GM20431 (cell line): ENCODE results near the gene UTY.

Experiments used
- in situ Hi-C: fragments of 300-500 bp; cut with MseI, MboI; formaldehyde crosslinking; loops from one replicate; pipeline ENCODE4 v1.15.0; 2020; ENCODE audit warnings: low sequenced_read_pairs; ENCODE audit not compliant: unreplicated experiment

Gene UTY

DNA sequence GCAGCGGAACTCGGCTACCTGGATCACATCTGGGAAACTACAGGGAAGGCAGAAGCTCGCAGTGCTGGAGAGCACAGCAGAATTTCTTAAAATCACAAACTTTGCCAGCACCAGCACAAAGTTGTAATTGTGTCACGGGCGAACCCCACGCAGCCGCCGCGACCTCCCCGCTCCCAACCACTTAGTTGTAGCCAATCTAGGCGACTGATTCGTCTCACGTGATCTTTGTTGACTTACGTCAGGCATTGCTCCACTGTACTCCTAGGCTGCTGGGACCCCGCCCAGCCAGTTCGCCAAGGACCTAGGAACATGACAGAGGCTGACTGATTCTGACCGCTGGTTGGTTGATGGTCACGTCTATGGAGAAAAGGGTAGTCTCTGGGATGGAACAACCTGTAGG is at the start of gene UTY:
UTY (minus strand) TSS at position 206 of the 400 bp plus-strand sequence. CDS start 368 bp downstream, outside the sequence.
- in situ Hi-C loops = no loop called here

DNA sequence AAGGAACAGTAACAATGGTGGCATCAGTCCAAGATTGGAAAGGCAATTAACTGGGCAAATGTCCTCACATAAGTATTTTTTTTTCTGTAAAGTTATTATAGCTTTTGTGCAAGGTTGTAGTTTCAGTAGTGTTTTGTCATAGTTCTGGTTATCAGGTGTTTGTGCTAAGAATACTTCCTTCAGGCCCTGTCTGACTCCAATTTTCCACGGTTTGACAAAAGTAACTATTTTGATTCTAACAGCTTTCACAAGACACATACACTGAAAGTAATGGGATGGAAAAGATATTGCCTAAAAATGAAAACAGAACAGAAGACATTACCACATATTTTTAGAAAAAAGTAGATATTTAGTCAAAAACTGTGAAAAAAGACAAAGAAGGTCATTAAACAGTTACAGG is 40.6 kb upstream of the UTY start:
- in situ Hi-C loops = no loop called here

DNA sequence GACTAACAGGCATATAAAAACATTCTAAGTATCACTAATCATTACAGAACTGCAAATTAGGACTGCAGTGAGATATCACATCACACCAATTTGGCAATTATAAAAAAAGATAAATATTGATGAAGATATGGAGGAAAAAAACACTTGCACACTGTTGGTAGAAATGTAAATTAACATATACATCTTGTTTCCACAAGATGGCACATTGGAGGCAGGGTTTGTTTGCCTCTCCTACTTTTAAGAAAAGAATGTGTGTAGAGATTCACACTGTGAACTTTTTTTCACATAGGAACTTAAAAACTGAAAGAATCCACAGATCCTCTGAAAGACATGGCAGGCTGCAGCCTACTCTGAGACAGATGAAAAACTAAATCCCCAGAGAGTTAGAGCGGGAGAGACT is 21.4 kb upstream of the UTY start:
- in situ Hi-C loops = no loop called here

- in situ Hi-C loops = no loop called here
These were observed 13.9 kb upstream of the UTY start for GRCh38 chrY:13493737-13494136.

DNA sequence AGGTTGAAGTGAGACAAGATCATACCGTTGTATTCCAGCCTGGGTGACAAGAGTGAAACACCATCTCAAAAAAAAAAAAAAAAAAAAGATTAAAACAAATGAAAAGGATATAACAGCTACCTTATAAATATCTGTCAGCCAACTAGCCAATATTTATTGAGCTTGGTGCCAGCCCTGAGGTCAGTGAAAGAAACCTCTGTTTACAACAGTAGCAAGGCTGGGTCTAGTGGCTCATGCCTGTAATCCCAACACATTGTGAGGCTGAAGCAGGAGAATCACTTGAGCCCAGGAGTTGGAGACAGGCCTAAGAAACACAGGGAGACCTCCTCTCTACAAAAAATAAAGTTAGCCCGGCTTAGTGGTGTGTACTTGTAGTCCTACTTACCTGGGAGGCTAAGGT is 12.6 kb upstream of the UTY start:
- in situ Hi-C loops = no loop called here

- in situ Hi-C loops = no loop called here
These were observed 8.9 kb upstream of the UTY start for GRCh38 chrY:13488738-13489137.

DNA sequence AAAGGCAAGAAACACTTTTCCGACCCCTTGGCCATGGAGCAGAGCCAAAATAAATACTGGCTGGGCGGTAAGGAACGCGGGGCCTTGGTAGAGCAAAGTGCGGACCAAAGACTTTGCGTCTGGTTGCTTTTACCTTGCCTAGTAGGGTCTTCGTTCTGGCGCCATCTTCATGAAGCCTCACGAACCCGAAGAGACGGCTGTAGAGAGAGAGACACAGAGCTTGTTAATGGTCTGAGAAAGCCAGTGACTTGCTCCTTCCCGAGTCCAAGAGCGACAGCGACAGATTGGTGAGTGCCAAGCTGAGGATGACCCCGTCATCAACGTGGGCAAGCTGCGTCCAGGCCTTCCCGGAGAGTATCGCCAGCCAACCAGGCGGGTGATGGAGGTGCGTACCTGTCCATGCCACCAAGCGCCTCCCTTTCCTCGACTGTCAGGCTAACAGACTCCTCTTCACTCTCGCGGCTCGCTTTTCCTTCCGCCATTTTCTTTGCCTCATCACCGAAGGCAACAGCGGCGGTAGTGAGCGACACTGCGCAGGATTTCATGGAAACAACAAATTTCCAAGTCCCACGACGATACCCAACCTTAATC is 617 bp downstream of the UTY start:
- in situ Hi-C loops = no loop called here

GRCh38 chrY:13478126-13478785 is 1.6 kb downstream of the UTY start:
- in situ Hi-C loops = no loop called here

DNA sequence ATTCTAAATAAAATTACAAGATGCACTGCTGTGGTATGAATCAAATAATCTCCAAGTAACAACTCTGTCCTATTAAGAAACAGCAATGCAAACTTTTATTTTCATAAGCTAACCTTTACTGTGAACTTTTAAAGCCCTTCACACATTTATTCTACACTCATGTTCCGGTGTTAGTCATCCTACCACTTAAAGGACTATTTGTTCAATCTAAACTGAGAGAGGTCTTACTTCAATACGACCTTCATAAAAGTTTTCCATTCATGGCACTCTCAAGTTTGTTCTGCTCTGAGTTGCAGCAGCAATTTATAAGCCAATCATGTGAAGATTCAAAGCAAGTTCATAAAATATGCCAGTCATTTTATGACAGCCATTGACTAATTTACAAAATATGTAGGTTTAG is 4.8 kb downstream of the UTY start:
- in situ Hi-C loops = loop anchor here (25.0 kb wide), 1 partner anchor 237 kb away; the partner anchor contains the start of gene TMSB4Y

DNA sequence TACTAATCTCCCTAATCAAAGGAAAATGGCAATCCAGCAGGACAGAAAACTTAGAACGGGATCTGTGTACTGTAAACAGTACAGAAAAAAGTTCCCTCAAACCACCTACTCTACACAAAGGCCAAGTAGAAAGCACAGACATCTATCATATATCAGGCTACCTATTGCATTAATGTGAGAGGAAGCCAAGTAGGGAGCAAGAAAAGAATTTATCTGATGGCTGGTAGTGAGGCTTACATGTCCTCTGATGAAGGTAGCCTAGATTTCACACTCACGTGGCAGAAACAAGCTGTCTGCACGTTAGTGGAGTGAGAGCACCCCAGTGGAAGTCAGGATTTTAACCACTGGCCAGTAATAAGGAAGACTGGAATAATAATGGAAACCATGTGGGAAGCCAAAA is 28.3 kb downstream of the UTY start:
- in situ Hi-C loops = loop anchor here (25.0 kb wide), 1 partner anchor 261 kb away; the partner anchor contains the start of gene TMSB4Y

DNA sequence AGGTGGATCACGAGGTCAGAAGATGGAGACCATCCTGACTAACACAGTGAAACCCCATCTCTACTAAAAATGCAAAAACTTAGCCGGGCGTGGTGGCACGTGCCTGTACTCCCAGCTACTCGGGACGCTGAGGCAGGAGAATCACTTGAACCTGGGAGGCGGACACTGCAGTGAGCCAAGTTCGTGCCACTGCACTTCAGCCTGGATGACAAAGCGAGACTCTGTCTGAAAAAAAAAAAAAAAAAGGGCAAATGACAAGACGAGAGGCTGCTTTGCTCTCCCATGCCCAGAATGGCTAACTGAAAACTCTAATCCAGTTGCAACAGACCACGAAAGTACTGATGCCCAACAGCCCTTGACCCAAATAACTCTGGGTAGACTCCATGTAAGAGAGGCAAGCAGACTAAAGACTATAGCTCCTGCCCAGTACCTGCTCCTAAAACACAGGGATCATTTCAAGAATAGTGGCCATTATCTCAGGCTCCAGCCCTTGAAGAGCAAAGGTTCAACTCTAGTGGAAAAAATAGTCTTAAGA is 29.2 kb downstream of the UTY start:
- in situ Hi-C loops = loop anchor here (25.0 kb wide), 1 partner anchor 262 kb away; the partner anchor contains the start of gene TMSB4Y

GRCh38 chrY:13445566-13445965 is 34.3 kb downstream of the UTY start:
- in situ Hi-C loops = no loop called here

- in situ Hi-C loops = no loop called here
These were observed 36.7 kb downstream of the UTY start for GRCh38 chrY:13443146-13443545.

- in situ Hi-C loops = no loop called here
These were observed 39.0 kb downstream of the UTY start for GRCh38 chrY:13440811-13441210.

- in situ Hi-C loops = no loop called here
These were observed 43.6 kb downstream of the UTY start for GRCh38 chrY:13435968-13436937.

DNA sequence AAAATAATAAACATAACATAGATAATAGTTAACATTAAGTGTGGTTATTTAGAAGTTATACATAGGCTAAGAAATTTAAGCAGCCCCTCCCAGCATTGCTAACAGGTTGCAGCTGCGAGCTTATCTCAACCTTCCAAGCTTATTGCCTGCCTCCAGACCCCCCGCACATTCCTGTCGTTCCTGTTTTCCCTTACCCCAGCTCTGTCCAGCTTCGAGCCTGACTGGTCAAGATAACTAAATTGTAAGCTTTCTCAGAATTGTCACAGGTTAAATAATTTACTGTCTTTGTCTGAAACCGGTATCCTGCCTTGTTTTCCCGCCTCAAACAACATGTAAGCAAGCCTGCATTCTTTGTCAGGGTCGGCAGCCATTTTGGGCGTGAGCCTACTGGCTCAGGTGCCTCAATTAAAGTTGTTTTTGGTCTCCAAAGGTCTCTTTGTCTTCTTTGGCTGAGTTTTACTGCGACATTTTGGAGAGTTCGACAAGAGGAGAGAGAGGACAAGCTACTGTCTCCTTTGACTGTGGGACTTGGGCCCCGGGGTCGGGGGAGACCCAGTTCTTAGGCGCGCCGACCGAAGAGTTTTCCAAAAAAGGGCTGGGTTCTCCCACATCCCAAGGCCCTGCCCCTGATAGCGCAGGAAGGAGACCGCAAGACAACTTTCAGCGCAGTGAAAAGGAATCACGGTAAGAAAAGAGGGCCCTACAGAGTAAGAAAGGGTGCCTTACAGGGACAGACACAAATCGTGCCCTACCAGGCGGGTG is 44.4 kb downstream of the UTY start:
- in situ Hi-C loops = no loop called here

GRCh38 chrY:13432293-13433025 is 47.4 kb downstream of the UTY start:
- in situ Hi-C loops = no loop called here

- in situ Hi-C loops = no loop called here
These were observed 50.3 kb downstream of the UTY start for GRCh38 chrY:13429551-13429950.

GRCh38 chrY:13423281-13423732 is 56.5 kb downstream of the UTY start:
- in situ Hi-C loops = no loop called here
